Lung (tissue), 12 donors: Measurements from ENCODE around the gene PCDHGA1. TPM values are rescaled to one million over a fixed set of nuclear protein-coding genes. Genes with fewer than 3 reads are reported as not detected.

Source experiments
- ATAC-seq: fragments of 200-7000 bp; cut with Tn5 transposase; one replicate; pipeline ENCODE4 v1.9.1; 2020; ENCODE audit warnings: moderate number of reproducible peaks; ENCODE audit not compliant: insufficient read depth, low FRiP score
- DNase-seq, 3 donors: peaks; one replicate each; pipeline ENCODE4 v3.0.0-alpha.2; 2013 to 2017
- H3K27ac ChIP-seq, 2 donors: one replicate each; pipeline ENCODE4 v1.5.1; 2013; ENCODE audit warnings: mild to moderate bottlenecking in 2 of 2, moderate library complexity in 2 of 2, control low read depth in 1 of 2, inconsistent platforms in 1 of 2, low read depth in 1 of 2, low read length in 1 of 2
- H3K27me3 ChIP-seq, 3 donors: one replicate each; pipeline ENCODE4 v1.5.1; 2013; ENCODE audit warnings: low read length in 2 of 3; ENCODE audit not compliant: control insufficient read depth in 3 of 3, insufficient read depth in 3 of 3
- H3K36me3 ChIP-seq, 4 donors: one replicate each; pipeline ENCODE4 v1.5.1; 2013; ENCODE audit warnings: low read length in 4 of 4, mild to moderate bottlenecking in 1 of 4, moderate library complexity in 1 of 4; ENCODE audit not compliant: control insufficient read depth in 4 of 4, insufficient read depth in 4 of 4
- H3K4me1 ChIP-seq, 5 donors: one replicate each; pipeline ENCODE4 v1.5.1; 2013; ENCODE audit warnings: low read length in 5 of 5, mild to moderate bottlenecking in 2 of 5, moderate library complexity in 1 of 5; ENCODE audit not compliant: control insufficient read depth in 5 of 5, insufficient read depth in 5 of 5
- H3K4me3 ChIP-seq: one replicate; pipeline ENCODE4 v1.5.1; 2013; ENCODE audit warnings: mild to moderate bottlenecking, control low read depth, moderate library complexity
- H3K9ac ChIP-seq, 2 donors: one replicate each; pipeline ENCODE4 v1.5.1; 2013; ENCODE audit warnings: low read length in 2 of 2, control low read depth in 1 of 2; ENCODE audit not compliant: insufficient read depth in 1 of 2
- H3K9me3 ChIP-seq, 4 donors: one replicate each; pipeline ENCODE4 v1.5.1; 2013; ENCODE audit warnings: low read length in 3 of 4, mild to moderate bottlenecking in 1 of 4, moderate library complexity in 1 of 4; ENCODE audit not compliant: control insufficient read depth in 4 of 4, insufficient read depth in 3 of 4
- CTCF ChIP-seq: IDR thresholded peaks from 2 replicates; pipeline ENCODE4 v1.5.1; 2012; ENCODE audit warnings: mild to moderate bottlenecking; ENCODE audit errors: control extremely low read depth, extremely low read depth
- WGBS, 2 donors: extraction: QIAGEN DNeasy Blood & Tissue Kit; methylation state at CpG; one replicate each; pipeline ENCODE4 v1.1.7; 2013; 5-methylcytosine and 5-hydroxymethylcytosine counted together
- polyA plus RNA-seq, 2 donors: library from polyadenylated mRNA; stranded (reverse); fragments of 200-250 nt; gene quantifications; one replicate each; pipeline ENCODE4 v1.2.1, GENCODE V29; 2013
- total RNA-seq, 2 donors: library from RNA; depleted of rRNA in 1 of 2; stranded (reverse); fragments of >200 nt in 1 of 2; gene quantifications; one replicate each; pipeline ENCODE4 v1.2.1, GENCODE V29; 2014 to 2021
- donor health status: control.
- donor health status: control.
- donor health status: Bipolar disorder and iron deficiency.
- donor health status: healthy.
- donor health status: DM: yes; HTN: yes; CAD: no.

The PCDHGA1 gene
- total and polyA plus RNA-seq, 4 donors: 0.15 to 0.71 (median 0.36) TPM

DNA sequence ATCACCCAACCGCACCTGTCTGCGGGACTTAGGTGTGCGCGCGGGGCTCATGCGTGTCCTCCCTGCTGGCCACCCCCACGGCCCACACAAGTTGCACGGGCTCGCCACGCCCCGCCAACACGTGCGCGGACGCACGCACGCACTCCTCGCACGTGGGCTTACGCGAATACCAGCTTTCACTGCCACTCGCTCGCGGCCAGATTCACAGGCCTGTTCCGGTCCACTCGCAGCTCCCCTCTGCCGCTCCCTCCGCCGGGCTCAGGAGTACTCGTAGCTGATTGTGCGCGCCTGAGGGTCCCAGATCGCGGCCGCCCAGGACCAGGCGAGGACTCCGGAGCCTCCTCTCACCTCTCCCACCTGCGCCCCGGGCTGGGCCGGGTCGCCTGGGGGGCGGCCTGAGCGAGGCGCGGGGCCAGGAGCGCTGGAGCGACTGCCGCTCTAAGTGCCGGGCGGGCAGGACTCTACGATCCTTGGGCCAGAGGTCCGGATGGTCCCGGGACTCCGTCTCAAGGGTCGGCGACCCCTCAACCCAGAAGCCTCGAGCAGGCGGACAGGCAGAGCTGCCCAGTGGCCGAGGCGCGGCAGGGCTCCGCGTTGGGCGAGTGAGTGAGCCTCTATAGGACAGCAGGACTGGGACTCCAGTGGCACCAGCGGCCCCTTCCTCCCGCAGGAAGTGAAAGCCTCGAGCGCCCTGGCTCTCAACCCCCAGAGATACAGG is 162.0 kb downstream of the PCDHGA1 start:
- ATAC-seq (no peak), DNase-seq (no peak)
- TF ChIP-seq CTCF: no peak
- peaks cover 0 to 52% (median 28%) of the 10 kb centered on the region in 5 donors for H3K4me1 ChIP-seq
- H3K27me3 ChIP-seq: peaks cover 0 to 58% (median 0%) of the 10 kb centered on the region in 3 donors
- no peak overlapping the region for H3K9ac ChIP-seq
- 21 to 48% methylated on average over 68 of the region's 68 CpGs for WGBS, 2 donors
- peak overlapping the region in 1 of 2 donors; percentile 4 for H3K27ac ChIP-seq
- H3K36me3 ChIP-seq: peaks cover 0 to 36% (median 17%) of the 10 kb centered on the region in 4 donors
- no peaks in the 10 kb centered on the region for H3K9me3 ChIP-seq
- H3K4me3 ChIP-seq: no peak overlapping the region

DNA sequence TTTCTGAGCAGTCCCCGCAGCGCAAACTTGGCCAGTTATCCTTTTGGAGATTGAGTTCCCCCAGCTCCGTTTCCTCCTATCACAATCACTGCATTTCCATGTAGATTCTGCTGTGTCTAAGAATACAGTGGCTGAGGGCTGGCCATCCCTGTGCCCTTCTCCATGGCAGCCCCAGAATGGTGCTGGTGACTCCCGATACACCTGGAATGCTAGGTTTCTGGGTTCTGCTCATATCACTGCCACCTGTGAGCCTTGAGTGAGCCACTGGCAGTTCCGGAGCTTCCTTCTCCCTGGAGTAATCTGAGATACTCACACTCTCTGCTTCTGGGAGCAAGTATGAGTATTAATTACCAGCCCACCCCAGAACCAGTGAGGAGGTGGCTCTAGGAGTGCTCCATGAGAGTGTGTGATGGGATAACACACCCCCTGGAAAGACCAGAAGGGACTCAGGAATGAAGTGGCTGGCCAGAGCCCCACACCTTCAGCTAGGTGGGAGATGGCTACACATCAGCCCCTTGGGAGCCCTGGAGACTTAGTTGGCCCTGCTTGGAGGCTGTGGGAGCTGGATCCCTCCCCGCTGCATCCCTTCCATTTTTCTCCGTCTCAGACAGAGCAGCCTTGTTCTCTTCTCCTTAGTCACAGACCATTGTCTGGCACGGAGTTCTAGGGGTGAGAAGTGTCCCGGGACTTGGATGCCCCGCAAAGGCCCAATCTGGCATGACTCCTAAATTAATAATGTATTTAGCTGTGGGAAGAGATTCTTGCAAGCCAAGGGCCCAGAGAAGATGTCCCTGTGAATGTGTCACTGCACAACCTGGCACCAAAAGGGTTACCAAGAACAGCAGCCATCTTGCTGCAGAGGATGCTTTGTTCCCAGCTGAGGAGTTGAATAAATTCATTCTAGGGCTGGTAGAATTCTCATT is 163.4 kb downstream of the PCDHGA1 start:
- H3K27ac ChIP-seq: peak overlapping the region in 1 of 2 donors; percentile 66
- no peak for ATAC-seq
- H3K9me3 ChIP-seq: peaks cover 0 to 2% (median 0%) of the 10 kb centered on the region in 4 donors
- H3K36me3 ChIP-seq: peaks cover 0 to 34% (median 17%) of the 10 kb centered on the region in 4 donors
- H3K27me3 ChIP-seq: peaks cover 0 to 49% (median 0%) of the 10 kb centered on the region in 3 donors
- 74 to 83% methylated on average over 10 of the region's 10 CpGs for WGBS, 2 donors
- no peak overlapping the region for H3K4me3 ChIP-seq
- peak in 1 of 3 donors; percentile 60 for DNase-seq
- no peak overlapping the region for H3K9ac ChIP-seq
- no peak for TF ChIP-seq CTCF
- peaks cover 0 to 52% (median 24%) of the 10 kb centered on the region in 5 donors for H3K4me1 ChIP-seq

DNA sequence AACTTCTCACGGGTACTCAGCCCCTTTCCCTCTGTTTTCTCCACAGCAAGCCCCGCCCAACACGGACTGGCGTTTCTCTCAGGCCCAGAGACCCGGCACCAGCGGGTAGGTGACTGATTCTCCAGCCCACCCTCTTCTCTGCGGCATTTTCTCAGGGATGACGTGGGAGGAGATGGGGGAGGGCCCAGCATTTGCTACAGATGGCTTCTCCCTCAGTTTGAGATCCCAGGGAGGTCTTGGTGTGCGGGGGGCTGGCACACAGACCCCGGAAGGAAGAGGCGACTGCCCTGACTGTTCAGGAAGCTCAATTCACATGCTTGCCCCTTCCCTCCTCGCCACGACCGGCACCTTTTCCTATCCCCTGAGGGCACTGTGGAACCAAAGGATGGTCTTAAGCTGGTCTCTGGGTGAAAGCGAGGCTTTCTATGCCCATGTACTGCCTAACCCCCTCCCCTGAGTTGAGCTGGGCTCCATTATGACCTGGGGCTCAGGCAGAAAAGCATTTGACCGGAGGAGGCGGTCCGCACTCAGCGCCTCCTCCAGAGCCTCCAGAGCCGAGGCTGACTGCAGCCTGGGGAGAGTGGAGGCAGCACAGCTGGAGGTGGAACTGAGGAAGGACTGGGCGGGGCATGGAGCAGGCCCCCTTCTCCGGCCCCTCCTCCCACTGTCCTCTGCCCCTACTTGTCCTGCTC is 164.6 kb downstream of the PCDHGA1 start:
- H3K27ac ChIP-seq: peak overlapping the region in 1 of 2 donors; percentile 42
- TF ChIP-seq CTCF: no peak

More for the DNA sequence above, 164.6 kb downstream of the PCDHGA1 start:
- DNase-seq: peak in 1 of 3 donors; percentile 37
- Histone ChIP-seq H3K4me3 (no peak overlapping the region), H3K9me3 (peaks cover 0 to 2% (median 0%) of the 10 kb centered on the region in 4 donors), H3K4me1 (peaks cover 0 to 52% (median 24%) of the 10 kb centered on the region in 5 donors), H3K27me3 (peaks cover 0 to 44% (median 0%) of the 10 kb centered on the region in 3 donors), H3K9ac (peak overlapping the region; percentile 10 to 25), H3K36me3 (peaks cover 0 to 35% (median 16%) of the 10 kb centered on the region in 4 donors)
- no peak for ATAC-seq
- WGBS, 2 donors: 50 to 56% methylated on average over 21 to 22 of the region's 22 CpGs
